ENCODE data around the gene CBLB.

DNA sequence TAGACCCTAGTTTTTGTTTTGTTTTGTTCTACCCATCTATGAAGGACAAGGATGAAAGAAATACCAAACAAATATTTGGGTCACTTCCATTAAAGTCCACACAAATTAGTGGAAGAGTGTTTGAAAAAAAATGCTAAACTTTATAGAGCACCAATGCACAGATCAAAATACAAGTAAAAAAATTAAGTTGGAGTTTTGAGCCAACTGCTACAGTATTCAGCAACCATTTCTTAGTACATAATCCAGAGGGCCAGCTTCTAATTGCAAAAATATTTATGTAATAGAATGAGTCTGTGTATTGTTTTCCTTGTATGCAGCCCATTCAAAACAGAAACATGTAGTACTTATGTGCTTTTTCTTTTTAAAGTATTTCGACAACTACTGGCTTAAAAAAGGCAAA is 121.1 kb downstream of the CBLB start:
- TF ChIP-seq, protein P1, sequence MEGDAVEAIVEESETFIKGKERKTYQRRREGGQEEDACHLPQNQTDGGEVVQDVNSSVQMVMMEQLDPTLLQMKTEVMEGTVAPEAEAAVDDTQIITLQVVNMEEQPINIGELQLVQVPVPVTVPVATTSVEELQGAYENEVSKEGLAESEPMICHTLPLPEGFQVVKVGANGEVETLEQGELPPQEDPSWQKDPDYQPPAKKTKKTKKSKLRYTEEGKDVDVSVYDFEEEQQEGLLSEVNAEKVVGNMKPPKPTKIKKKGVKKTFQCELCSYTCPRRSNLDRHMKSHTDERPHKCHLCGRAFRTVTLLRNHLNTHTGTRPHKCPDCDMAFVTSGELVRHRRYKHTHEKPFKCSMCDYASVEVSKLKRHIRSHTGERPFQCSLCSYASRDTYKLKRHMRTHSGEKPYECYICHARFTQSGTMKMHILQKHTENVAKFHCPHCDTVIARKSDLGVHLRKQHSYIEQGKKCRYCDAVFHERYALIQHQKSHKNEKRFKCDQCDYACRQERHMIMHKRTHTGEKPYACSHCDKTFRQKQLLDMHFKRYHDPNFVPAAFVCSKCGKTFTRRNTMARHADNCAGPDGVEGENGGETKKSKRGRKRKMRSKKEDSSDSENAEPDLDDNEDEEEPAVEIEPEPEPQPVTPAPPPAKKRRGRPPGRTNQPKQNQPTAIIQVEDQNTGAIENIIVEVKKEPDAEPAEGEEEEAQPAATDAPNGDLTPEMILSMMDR (IDR thresholded peaks at IDR 0.05): no peak
- no peak for TF ChIP-seq JUN (IDR thresholded peaks at IDR 0.05)
- no peak for TF ChIP-seq POLR2AphosphoS2 (conservative IDR thresholded peaks at IDR 0.05; ENCODE audit: low read length)
- no peak for TF ChIP-seq FOSL2 (IDR thresholded peaks at IDR 0.05)
- TF ChIP-seq FOSL2 (CRISPR knock-in tag; IDR thresholded peaks at IDR 0.05): no peak

Data from A549 (cell line).